HCEC 1CT (cell line): Measurements from ENCODE around the gene RSBN1L.
A peak's percentile ranks its signal among the peaks of the same experiment; 100 is the strongest.

ENCODE experiments used
- DNase-seq: peaks from one replicate; pipeline ENCODE4 v3.0.0-alpha.2; 2017

RSBN1L gene

DNA sequence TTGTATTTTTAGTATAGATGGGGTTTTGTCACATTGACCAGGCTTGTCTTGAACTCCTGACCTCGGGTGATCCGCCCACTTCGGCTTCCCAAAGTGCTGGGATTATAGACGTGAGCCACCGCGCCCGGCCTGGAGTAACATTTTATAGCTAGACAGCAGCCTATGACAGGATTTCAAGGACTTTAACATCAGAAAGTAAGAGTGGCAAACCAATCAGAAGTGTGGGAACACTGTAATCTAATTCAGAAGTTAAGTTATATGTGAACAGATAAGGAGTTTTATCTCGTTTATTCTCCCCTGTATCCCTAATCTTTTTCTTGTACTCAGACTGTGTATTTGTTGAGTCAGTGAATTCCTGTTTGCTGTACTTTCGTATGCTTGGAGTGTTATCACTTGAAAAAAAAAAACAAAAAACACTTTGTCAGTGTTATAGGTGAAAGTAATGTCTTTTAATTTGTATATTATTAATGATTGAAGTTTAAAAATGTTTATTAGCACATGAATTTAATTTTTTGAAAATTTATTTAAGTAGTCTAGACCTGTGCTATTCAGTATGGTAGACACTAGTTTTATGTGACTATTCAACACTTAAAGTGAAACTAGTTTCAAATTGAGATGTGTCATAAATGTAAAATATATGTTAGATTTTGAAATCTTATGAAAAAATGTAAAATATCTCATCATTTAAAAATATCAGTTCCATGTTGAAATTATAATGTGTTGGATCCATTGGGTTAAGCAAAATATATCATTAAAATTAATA is 38.6 kb downstream of the RSBN1L start:
- DNase-seq: no peak

DNA sequence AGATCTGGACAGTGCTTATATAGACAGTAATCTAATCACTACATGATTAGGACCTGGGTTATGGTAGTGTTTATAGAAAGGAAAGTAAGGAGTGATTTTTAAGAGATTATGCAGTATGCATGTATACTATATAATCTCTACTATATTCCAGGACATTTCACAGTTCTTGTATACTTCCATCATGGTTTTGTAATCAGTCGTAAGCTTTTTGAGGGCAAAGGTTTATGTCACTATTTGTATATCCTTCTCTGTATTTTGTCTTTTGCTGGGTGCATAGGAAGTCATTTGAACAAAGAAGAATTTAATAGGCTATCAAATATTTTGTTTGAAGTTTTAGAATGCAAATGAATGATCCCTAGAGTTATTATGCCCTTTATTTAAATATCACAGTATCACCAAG is 39.2 kb downstream of the RSBN1L start:
- no peak for DNase-seq

DNA sequence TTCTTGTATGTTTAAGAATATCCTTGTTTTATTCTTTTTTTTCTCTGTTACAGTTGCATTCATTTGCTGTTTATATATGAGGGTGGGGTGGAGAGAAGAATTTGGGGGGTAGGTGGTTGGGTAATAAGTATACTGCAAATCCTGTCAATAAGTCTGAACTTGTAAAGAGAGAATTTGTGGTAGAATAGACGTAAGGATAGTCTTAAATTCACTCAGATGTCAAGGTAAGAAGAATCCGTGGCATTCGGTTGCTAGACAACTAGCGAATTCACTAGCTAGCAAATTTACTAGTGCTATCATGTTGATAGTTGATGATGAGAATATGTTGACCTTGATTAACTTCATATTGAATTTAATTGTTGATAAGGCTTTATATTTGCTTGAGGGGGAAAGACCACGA is 40.7 kb downstream of the RSBN1L start:
- no peak for DNase-seq

DNA sequence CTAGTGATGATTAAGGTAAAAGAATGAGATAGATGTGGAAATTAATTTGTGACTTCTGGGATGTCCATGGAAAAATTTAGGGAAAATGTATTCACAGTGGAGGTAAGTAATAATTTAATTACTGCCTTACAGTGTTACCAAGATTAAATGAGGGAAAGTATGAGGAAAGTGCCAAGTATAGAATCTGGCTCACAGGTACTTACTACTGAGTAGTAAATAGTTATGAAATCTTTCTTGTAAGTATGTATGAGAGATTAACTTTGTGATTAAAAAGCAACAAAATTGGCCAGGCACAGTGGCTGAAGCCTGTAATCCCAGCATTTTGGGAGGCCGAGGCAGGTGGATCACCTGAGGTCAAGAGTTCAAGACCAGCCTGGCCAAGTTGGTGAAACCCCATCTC is 42.1 kb downstream of the RSBN1L start:
- no peak for DNase-seq

DNA sequence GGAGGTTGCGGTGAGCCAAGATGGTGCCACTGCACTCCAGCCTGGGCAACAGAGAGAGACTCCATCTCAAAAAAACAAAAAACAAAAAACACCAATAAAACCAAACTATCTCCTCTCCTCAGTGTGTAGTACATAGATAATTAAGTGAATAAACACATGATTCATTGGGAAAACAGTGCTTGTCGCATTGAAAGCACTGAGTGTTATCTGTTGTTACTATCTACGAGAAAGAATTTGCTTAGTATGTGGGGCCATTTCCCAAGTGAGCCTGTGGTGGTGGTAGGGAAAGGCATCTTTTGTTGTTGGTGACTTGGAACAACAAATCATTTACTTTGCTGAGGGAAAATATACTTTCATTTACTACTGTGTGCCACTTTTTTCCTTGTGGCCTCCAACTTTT is 42.6 kb downstream of the RSBN1L start:
- DNase-seq: no peak

DNA sequence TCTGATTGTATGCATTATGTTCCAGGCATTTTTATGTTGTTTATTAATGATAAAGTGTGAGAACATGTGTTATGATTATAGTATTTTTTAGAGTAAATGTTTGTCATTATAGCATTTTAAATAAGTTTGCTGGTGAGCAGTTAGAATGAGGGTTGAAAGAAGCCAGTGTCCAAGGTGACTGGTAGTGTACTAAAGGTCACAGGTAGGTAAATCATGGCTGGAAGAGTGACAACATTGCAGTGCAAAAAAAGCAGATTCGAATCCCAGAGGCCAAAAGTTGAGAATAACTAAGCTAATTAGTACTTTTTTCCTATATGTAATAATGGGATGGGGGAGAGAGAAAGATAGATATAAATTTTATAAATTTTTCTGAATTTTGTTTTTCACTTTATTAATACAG is 44.0 kb downstream of the RSBN1L start:
- no peak for DNase-seq

DNA sequence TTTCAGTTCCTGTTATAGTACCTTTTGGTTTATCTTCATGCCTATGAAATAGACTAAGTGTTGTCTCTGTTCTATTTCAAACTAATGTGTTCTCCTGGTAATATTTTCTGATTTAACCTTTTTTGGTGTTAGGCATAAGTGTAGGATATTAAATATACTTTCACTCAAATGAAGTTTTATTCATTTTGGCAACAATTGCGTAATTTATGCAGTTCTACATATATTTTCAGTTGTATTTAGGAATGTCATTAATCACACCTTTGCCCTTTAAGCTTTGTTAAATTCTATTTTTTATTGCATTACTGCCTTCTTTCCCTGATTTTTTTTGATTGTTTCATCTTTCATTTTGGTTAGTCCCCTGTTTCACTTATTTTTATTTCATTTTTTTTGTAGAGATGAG is 47.3 kb downstream of the RSBN1L start:
- DNase-seq: no peak

DNA sequence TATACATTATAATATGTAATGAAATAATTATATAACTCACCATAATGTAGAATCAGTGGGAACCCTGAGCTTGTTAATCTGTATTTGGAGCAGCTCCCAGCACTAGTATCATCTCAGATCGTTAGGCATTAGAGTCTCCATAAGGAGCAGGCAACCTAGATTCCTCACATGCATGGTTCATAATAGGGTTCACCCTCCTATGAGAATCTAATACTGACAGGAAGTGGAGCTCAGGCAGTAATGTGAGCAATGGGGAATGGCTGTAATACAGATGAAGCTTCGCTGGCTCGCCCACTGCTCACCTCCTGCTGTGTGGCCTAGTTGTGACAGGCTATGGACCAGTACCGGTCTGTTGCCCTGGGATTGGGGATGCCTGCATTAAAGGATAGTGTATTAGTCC is 49.5 kb downstream of the RSBN1L start:
- no peak for DNase-seq

DNA sequence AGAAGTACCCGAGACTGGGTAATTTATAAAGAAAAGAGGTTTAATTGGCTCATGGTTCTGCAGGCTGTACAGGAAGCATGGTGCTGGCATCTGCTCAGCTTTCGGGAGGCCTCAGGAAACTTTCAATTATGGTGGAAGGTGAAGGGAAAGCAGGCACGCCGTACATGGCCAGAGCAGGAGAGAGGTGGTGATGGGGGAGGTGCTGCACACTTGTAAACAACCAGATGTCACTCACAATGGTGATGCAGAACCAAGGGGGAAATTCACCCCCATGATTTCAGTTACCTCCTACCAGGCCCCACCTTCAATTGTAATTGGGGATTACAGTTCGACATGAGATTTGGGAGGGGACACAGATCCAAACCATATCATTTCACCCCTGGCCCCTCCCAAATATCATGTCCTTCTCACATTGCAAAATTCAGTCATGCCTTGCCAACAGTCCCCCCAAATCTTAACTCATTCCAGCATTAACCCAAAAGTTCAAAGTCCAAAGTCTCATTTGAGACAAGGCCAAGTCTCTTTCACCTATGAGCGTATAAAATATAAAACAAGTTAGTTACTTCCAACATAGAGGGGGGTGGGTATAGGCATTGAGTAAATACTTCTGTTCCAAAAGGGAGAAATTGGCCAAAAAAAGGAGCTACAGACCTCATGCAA is 50.0 kb downstream of the RSBN1L start:
- DNase-seq: no peak

DNA sequence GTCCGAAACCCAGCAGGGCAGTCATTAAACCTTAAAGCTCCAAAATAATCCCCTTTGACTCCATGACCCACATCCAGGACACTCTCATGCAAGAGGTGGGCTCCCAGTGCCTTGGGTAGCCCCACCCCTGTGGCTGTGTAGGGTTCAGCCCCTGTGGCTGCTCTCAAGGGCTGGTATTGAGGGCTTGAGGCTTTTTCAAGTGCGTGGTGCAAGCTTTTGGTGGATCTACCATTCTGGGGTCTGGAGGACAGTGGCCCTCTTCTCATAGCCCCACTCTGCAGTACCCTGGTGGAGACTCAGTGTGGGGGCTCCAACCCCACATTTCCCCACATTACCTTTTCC is 50.5 kb downstream of the RSBN1L start:
- DNase-seq: no peak

DNA sequence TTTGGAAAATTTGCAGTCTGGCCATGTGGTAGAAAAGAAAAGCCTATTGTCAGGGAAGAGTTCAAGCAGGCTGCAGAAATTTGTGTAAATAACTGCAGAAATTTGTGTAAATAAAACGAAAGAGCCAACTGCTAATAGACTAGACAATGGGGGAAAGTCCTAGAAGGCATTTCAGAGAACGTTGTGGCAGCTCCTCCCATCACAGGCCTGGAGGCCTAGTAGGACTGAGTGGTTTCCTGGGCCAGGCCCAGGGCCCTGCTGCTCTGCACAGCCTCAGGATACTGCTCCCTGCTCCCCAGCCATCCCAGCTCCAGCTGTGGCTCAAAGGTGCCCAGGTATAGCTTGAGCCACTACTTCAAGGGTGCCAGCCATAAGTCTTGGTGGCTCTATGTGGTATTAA is 50.9 kb downstream of the RSBN1L start:
- no peak for DNase-seq

DNA sequence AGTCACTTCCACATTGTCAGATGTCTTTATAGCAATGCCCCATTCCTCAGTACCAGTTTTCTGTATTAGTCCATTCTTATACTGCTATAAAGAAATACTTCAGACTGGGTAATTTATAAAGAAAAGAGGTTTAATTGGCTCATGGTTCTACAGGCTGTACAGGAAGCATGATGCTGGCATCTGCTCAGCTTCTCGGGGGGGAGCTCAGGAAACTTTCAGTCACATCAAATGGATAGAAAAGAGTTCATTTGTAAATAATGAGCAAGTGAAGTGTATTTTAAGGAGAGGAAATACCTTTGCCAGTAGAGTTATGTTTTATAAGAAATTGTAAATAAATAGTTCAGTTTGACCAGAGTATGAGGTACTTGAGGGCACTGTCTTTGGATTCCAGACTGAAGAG is 51.5 kb downstream of the RSBN1L start:
- no peak for DNase-seq

DNA sequence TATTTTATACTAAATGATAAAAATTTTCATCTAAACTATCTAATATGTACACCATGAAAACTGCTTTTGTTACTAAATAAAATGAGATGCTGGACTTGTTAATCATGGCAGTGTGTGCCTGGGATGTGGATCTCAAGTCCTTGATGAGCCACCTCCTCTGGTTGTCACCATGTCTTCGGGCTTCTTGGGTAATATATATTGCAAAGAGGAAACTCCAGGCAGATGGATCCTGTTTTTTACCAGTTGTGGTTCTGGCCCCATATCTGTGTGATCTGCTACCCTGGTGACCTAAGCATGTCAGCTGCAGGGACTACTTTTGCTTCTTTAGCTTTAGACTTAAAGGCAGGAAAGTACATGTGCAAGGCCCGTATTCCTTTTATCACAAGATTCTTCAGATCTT is 55.8 kb downstream of the RSBN1L start:
- no peak for DNase-seq

DNA sequence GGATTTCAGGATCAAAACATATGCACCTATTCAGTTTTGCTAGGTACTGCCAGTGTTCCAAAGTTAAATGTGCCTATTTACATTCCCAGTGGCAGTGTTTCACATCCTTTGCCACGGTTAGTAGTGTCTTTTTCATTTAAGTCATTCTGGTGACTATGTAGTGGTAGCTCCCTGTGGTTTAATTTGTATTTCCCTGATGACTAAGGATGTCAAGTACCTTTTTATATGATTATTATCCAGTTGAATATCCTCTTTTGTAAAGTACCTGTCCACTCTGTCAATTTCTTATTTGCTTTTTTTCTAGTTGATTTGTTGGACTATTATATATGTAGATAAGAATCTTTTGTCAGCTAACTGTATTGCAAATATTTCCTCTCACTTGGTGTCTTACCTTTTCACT is 56.9 kb downstream of the RSBN1L start:
- DNase-seq: no peak

DNA sequence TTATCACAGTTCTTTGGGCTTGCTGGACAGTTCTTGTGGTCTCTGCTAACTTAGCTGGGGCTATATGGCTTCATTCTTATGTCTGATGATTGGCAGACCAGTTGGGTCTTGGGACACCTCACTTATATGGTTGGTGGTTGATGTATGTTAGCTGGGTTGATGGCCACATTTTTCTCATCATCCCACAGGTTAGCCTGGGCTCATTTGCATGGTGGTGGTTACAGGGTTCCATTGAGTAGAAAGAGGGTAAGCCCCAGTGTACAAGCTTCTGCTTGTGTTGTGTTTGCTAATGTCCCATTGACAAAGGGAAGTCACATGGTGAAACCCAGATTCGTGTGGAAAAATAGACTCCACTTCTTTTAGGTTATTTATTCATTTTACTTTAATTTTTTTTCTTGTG is 61.3 kb downstream of the RSBN1L start:
- DNase-seq: no peak

DNA sequence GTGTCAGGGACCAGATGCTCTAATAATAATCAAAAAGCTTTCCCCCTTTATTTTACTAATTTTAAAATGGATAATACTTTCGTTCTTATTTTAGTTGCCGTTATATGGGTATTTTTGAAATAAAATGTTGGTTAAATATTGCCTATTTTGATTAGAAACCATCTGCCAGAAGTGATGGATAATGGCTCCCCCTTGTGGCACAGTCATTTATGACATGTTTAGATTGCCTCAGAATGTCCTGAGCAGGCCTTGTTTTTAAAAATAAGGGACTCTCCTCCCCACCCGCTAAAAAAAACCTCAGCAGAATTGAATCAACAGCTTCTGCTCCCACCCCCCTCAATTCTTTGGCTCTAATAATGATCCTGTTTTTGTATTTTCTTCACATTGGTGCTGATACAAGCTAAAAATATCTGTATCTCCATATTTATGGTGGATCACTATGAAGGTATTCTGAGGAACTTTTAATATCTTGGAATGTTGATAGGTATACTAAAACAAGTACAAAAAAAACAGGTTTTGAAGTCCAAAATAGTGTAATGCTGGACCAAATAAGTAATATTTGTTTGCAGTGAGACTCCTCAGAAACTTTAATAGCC is 63.1 kb downstream of the RSBN1L start:
- peak; percentile 42 for DNase-seq

DNA sequence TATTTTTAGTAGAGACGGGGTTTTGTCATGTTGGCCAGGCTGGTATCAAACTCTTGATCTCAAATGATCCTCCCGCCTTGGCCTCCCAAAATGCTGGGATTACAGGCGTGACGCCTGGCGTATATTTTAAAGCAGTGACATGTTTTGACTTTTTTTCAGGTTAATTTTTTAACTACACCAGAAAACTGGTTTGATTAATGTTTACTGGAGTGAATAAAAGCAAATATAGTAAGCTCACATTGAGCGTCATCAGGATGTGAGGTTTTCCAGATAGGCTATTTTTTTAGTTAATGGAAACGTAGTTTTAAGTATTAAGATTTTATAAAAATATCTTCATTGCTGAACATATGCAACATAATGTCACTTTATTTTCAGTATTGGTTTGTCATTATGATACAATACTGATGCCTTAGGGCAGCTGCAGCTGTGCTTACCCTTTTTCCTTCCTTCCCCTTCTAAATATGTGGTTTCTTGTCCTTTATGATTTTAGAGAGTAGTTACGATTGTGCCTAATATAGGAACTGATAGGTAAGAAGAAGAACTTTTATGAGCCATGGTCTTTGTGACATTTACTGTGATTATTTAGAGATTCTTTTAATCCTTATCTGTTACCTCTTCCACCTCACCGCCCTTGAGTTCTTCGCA is 64.7 kb downstream of the RSBN1L start:
- DNase-seq: no peak

DNA sequence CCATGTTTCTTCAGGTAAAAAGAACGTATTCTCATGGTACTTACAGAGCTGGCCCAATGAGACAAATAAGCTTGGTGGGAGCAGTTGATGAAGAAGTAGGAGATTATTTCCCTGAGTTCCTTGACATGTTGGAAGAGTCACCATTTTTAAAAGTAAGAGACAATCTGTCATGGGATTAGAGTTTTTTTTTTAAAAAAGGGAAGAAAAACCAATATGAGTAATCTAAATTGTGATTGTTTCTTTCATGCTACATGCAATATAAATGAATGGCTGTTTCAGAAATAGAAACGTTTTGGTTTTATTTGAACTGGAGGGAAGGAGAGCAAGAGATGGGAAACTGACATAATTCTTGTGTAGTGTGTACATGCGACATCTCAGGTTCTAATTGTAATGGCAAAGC is 69.2 kb downstream of the RSBN1L start:
- DNase-seq: no peak

DNA sequence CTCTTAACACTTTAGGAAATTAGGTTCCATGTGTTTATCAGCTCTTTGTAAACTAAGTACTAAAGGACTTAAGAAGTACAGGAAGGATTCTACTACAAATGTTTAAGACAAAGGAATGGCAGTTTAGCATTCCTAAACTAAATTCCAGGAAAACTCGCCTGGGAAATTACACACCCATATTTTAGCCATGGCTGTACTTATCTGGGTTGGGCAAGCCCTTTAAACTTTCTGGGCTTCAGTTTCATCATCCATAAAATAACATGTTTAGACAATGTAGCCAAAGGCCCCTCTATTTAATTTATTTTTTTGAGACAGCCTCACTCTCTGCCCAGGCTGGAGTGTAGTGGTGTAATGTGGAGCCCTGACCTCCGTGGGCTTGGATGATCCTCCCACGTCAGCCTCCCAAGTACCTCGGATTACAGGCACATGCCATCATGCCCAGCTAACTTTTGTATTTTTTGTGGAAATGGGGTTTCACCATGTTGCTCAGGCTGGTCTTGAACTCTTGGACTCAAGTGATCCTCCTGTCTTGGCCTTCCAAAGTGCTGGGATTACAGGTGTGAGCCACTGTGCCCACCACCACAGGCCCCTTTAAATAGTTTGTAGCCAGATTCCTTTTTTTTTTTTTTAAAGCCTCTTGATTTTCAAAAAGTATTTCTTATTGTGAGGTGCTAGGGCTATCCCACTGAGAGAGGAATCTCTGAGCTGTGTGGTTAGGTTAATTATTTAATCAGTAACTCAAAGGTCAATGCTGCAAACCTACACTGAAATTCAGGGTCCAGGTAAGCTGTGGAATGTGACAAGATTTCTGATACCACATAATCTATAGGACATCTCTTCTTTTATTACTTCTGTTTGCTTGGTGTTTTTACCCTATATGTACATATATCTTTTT is 69.9 kb downstream of the RSBN1L start:
- DNase-seq: peak; percentile 9

DNA sequence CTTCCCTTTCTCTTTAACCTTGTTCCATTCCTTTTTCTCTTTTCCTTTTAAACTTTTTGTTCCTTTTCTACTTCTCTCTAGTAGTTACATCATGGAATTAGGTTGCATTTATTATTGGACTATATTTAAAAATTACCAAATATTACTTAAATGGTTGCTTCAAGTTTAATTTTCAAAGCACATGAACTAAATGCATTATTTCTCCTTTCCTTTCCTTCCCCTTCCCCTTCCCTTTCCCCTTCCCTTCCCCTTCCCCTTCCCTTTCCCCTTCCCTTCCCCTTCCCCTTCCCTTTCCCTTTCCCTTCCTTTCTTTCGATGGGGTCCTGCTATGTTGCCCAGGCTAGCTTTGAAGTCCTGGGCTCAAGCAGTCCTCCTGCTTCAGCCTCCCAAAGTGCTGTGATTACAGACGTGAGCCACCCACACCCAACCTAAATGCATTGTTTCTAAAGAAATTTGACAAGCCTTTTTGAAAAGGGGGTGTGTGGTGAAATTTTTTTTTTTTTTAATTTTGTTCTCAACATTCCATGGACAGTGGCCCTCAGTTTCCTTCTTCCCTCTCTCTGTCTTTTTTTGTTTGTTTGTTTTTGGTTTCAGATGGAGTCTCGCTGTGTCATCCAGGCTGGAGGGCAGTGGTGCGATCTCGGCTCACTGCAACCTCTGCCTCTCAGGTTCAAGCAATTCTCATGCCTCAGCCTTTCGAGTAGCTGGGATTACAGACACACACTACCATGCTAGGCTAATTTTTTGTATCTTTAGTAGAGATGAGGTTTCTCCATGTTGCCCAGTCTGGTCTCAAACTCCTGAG is 70.7 kb downstream of the RSBN1L start:
- no peak for DNase-seq

DNA sequence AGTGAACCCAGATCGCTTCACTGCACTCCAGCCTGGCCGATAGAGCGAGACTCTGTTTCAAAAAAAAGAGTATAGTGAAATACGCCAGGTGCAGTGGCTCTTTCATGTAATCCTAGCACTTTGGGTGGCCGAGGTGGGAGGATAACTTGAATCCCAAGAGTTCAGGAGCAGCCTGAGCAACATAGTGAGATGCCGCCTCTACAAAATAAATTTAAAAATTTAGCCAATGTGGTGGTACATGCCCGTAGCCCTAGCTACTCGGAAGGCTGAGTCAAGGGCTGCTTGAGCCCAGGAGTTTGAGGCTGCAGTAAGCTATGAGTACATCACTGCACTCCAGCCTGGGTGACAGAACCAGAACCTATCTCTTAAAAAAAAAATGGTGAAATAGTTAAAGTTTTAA is 74.1 kb downstream of the RSBN1L start:
- DNase-seq: no peak

DNA sequence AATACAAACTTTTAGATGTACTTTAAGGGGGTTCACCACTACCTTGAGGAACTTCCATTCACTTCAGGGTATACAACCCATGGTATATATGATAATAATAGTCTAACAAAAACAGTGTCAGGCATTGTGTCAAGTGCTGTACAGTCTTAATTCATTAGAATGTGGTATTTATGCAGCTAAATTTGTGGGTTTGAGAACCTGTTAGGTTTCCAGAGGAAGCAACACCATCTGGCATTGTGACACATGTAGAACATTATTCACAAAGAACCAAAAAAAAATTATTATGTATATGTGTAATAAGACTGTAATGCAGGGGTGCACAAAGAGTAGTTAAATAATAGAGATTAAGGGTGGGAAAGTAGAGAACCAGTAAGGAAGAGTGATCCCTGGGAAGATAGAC is 75.6 kb downstream of the RSBN1L start:
- DNase-seq: no peak
